ENCODE results near the gene TENT4B. TPM values are rescaled to one million over a fixed set of nuclear protein-coding genes. Genes with fewer than 3 reads are reported as not detected.

TENT4B gene
- total RNA-seq, 1 experiment from 2014 or later, result 13.0 TPM

GRCh38 chr16:50123417-50123816 is 29.7 kb upstream of the TENT4B start:
- Mint-ChIP-seq H3K27ac (no peak overlapping the region), H3K36me3 (ENCODE audit: insufficient read depth in 1 of 3, low read depth in 3 of 3) (no peaks in the 10 kb centered on the region), H3K9me3 (no peaks in the 10 kb centered on the region), H3K4me1 (peaks cover 14% of the 10 kb centered on the region in 2 experiments), H3K27me3 (ENCODE audit: low read depth) (no peaks in the 10 kb centered on the region; the same call in 1 of the 2 replicates), H3K4me3 (no peak overlapping the region)
- no peak overlapping the region for H2BK15ac ChIP-seq (ENCODE audit: low read depth, low read length)
- no peak overlapping the region for H3K27ac ChIP-seq (ENCODE audit: insufficient read length, low read depth, low read length)
- H4K8ac ChIP-seq (replicated peaks; ENCODE audit: insufficient read length, low read depth, low read length), result no peak overlapping the region
- no peak overlapping the region for H2BK5ac ChIP-seq (ENCODE audit: insufficient read length, low read length)
- no peak overlapping the region for H2BK20ac ChIP-seq (ENCODE audit: low read depth, low read length, poor library complexity, severe bottlenecking)
- H3K23me2 ChIP-seq (ENCODE audit: insufficient read length, low read depth, low read length, poor library complexity, severe bottlenecking), result no peaks in the 10 kb centered on the region
- H3K9me3 ChIP-seq (ENCODE audit: control insufficient read depth, low read depth, low read length), result no peaks in the 10 kb centered on the region
- H3K4me2 ChIP-seq (ENCODE audit: insufficient read depth, insufficient read length, low read length), result no peak overlapping the region
- no peaks in the 10 kb centered on the region for H4K20me1 ChIP-seq (ENCODE audit: control insufficient read depth, insufficient read depth, insufficient read length)
- no peak overlapping the region for H3K23ac ChIP-seq (ENCODE audit: insufficient read length, low read depth, low read length)
- no peak overlapping the region for H2BK120ac ChIP-seq (ENCODE audit: low read depth, low read length, poor library complexity, severe bottlenecking)
- H4K91ac ChIP-seq (ENCODE audit: insufficient read length, low read depth, low read length), result no peak overlapping the region
- no peaks in the 10 kb centered on the region for H3K79me2 ChIP-seq (ENCODE audit: insufficient read depth, low read length)
- no peak overlapping the region for H3K14ac ChIP-seq (ENCODE audit: insufficient read depth, low read length)
- no peaks in the 10 kb centered on the region for H3K4me1 ChIP-seq (ENCODE audit: insufficient read depth, low read length)
- no peak overlapping the region for H3K4ac ChIP-seq (ENCODE audit: low read depth, low read length)
- no CpG with 5 or more reads among the region's 1 CpG for WGBS (ENCODE audit: extremely low coverage, insufficient read length, low lambda C conversion rate)
- no peak overlapping the region for H2BK12ac ChIP-seq (ENCODE audit: insufficient read length, low read depth, low read length)
- H3K27me3 ChIP-seq (ENCODE audit: insufficient read depth, low read length), result no peaks in the 10 kb centered on the region
- H3K9ac ChIP-seq (ENCODE audit: extremely low read depth, insufficient read length, low read length), result no peak overlapping the region
- no peak overlapping the region for H2AK5ac ChIP-seq (ENCODE audit: insufficient read length, low read length)
- no peak overlapping the region for H4K5ac ChIP-seq (ENCODE audit: insufficient read length, low read depth, low read length)
- H3K79me1 ChIP-seq (ENCODE audit: insufficient read depth, low read depth, low read length, poor library complexity, severe bottlenecking), result no peaks in the 10 kb centered on the region
- no peak overlapping the region for H3T11ph ChIP-seq (ENCODE audit: low read length)
- no peak overlapping the region for H3K18ac ChIP-seq (ENCODE audit: insufficient read length, low read depth, low read length)
- H2AFZ ChIP-seq (ENCODE audit: low read length), result no peak overlapping the region
- DNase-seq, result no peak
- H3K56ac ChIP-seq (ENCODE audit: insufficient read length, low read depth, low read length), result no peak overlapping the region
- no peak for TF ChIP-seq CTCF (conservative IDR thresholded peaks at IDR 0.05)
